GM18907 (cell line): ENCODE data around the gene ARG2.

Experiments used
- ATAC-seq: cut with Tn5 transposase; IDR thresholded peaks from one replicate; pipeline ENCODE4 v1.9.1; 2021; ENCODE audit warnings: mild to moderate bottlenecking, moderate library complexity; ENCODE audit not compliant: unreplicated experiment

ARG2 gene

DNA sequence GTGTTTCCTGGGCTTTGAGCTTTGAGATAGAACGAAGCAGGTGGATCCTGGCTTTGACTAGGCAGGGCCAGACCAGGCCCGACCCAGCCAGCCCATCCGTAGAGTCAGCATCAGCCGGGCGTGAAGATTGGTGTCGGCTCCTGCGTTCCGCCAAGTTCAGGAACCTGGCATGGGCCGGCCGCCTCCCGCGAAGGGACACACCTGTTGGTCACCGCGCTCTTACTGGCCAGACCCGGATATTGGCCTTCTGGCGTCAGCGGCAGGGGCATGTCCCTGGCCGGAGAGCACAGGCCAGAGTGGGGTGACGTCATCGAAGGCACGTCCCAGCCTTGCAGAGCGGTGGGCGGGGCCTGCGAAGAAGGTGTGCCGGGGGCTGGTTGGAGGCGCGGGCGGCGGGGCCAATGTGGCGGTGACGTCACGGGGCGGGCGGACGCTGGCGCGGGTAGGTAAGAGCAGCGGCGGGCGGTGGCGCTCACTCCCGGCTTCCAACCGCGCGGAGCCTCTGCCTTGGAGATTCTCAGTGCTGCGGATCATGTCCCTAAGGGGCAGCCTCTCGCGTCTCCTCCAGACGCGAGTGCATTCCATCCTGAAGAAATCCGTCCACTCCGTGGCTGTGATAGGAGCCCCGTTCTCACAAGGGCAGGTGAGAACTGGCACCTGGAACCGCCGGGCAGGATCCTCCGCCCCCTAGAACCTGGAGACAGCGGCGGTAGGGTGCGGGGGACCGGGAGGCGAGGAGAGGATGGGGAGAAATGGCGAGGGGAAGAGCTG, at the start of gene ARG2:
Gene ARG2, plus strand, starts transcription at position 475 of the 771 bp plus-strand sequence. Its CDS starts 58 bp downstream, at position 533.
- peak; percentile 92 for ATAC-seq

DNA sequence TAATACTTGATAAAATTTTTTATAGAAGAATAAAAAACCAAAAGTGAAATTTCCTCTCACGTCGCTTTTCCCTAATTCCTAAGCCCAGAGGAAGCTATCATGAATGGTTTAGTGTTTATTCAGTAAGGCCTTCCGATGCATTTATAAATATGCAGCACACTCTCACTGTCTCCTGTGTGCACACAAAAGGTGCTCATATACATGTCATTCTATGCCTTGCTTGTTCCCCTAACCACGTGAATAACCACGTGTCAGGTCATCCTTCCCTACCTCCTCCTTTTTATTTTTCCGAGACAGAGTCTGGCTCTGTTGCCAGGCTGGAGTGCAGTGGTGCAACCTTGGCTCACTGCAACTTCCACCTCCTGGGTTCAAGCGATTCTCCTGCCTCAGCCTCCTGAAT, 49.3 kb upstream of the ARG2 start:
- no peak for ATAC-seq

DNA sequence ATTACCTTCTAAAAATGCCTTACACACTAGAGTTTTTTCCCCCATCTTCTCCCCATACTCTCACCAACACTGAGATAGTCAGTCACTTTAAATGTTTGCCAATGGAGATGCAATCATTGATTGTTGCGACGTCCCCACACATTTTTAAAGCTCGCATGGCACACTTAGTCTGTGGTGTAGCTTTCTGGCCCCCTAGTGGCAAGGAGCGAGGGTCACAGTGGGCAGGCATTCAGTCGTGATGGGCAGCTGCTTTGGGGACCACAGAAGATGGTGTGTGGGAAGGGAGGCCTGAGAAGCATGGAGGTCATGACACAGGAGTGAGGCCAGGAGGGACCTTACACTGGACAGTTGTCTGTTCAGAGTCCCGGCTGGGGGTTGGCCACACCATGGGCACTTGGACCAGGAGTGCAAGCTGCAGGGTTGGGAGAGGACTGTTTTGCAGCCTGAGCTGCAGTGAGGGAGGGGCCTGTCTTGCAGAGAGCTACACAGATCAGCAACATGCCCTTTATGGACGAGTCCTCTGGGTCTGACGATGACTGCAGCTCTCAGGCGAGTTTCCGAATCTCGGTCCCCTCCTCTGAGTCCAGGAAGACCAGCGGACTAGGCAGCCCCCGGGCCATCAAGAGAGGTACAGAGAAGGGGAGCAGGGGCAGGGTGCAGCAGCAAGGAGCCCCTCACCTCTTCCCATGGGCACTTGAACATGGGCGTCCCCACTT, 48.3 kb upstream of the ARG2 start:
- ATAC-seq, result peak; percentile 59

DNA sequence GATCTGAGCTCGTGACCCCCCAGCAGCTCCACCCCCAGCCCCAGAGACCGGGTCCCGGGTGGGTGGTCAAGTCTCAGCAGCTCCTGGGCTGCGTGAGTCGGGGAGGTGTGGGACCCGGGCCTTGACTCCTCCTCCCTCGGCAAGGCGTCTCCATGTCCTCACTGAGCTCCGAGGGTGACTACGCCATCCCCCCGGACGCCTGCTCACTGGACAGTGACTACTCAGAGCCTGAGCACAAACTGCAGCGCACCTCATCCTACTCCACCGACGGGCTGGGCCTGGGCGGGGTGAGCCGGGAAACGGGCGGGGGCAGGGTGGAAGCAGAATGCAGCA, 47.8 kb upstream of the ARG2 start:
- no peak for ATAC-seq

DNA sequence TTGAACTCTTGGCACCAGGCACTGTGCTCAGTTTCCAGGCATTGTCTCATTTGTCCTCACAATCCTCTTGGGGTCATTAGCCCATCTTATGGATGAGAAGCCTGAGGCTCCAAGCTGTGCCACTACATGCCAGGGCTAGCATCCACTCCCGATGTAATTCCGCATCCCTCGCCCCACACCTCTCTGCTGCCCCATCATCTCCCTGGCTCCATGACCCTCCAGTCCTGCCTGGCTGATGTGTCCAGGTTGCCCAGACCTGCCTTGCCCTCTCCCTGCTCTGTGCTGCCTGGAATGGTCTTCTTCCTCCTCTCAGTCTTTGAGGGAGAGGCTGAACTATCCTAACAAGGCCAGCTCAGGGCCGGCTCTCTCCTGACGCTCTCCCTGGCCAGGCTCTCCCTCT, 47.1 kb upstream of the ARG2 start:
- ATAC-seq, result no peak

DNA sequence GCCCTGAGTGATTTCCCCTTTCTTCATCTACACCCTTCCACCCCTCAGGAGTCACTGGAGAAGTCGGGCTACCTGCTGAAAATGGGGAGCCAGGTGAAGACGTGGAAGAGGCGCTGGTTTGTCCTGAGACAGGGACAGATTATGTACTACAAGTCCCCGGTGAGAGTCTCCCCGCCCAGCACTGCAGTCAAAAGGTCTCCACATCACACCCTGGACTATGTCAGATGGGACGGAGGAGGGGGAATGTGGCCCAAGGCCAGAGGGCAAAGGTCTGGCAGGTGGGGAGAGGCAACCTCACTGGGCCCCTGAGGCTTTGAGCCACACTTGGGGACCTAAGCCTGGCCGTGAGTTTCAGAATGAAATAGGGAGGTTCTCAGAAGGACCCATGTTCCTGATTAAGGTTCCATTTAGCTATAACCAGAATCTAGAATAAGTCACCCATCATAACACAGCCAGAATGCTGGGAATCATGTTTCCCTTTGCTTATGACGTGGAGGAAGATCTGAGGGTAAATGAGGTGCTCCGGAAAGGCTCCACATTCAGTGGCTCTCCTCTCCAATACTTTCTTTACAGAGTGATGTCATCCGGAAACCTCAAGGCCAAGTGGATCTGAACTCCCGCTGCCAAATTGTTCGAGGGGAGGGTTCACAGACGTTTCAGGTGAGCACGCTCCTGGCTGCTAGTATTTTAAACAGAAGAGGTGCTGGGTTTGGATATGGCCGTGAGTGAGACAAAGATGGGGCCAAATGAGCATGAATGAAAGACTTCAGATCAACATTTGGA, 46.3 kb upstream of the ARG2 start:
- ATAC-seq, result no peak

DNA sequence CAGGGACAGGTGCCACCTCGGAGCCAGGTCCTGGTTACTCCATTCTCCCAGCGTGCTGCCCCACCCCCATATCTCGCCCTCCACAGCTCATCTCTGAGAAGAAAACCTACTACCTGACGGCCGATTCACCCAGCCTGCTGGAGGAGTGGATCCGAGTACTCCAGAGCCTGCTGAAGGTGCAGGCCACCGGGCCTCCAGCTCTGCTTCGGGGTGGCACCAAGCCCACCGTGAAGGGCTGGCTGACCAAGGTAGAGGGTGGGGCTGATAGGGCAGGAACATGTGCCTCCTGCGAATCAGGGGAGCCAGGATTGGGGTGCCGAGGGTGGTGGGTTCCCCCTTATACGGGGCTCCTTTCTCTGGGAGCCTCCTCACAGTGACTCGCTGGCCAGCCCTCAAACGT, 45.6 kb upstream of the ARG2 start:
- no peak for ATAC-seq

DNA sequence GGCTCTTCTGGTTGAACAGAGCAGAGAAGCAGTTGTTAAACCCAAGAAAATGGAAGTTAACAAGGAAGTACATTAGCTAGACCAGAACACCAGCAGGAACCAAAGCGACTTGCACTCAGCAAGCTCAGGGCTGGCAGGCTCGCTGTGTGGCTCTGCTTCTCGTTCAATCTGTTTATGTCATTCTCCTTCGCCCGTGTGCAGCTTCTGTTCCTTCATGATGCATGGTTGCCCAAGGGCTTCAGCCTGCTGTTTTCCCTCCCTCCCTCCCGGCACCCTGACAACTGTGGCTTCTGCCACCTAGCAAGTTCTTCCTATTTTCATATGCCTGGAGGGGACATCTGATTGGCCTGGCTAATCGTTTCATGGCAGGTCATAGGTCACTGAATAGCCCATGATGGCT, 44.9 kb upstream of the ARG2 start:
- no peak for ATAC-seq

DNA sequence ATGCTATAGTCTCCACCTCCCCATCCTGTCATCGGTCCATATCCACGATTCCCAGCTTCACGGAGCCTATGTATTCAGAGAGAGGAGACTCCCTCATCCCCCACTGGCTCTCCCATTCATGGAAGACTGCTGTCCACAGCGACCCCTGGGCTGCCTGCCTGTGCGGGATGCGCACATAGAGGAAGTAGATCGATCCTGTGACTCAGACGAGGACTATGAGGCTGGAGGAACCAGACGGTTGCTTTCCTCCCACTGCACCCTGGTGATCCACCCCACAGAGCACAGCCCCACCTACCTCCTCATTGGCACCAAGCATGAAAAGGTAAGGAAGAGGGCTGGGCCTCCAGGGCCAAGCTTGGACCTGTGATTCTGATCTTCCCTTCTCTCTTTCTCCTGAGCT, 44.0 kb upstream of the ARG2 start:
- ATAC-seq, result no peak

DNA sequence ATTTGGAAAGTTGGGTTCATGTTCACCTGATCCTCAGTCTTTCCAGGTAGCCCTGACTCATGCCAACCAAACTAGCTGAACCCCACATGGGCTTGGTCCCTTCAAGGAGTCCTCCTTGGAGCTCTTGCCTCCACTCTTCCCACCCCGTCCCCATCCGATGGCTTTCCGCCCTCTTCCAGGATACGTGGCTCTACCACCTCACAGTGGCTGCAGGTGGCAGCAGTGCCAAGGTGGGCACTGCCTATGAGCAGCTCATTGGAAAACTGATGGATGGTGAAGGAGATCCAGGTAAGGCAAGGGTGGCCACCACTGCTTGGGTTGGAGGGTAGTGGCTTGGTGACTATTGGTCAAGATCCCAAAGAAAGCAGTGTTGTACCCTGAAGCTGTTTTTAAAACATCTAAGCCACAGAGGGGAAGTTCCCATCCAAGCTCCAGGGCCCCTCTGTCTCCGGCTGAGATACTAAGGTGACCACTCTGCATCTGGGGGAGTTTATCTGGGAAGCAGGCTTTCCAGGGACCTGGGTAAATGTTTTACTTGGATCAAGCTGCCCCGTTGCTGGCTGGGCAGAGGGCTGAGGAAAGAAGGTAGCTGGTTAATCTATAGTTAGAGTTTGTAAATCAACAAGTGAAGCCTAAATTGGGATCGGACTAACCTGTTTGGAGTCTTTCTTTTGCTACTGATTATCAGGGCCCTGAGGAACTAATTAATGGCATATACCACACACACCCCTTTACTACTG, 43.3 kb upstream of the ARG2 start:
- ATAC-seq, result no peak

DNA sequence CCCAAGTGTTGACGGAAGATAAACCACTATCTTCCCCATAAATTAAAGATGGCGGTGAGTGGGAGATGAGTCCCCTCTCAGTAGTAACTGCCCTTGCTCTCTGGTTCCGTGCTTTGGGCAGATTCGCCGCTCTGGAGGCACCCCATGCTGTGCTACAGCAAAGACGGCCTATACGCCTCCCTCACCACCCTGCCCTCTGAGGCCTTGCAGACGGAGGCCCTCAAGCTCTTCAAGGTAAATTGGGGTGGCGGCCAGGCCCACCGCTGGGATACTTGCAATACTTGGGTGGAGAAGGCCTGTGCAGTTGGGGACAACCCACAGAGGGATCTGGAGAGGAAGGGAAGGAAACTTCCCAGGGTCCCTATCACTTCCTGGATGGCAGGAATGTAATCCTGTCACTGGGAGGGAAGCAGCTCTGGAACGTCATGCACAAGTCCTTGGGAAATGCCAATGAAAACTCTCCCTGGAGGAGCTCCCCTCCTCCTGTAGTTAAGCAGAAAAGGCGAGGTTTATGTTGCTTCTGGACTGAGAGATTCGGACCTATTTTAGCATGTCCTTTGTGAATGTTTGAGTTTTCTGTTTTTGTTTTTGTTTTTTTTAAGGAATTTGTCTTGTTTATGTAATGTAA, 42.4 kb upstream of the ARG2 start:
- ATAC-seq, result no peak

DNA sequence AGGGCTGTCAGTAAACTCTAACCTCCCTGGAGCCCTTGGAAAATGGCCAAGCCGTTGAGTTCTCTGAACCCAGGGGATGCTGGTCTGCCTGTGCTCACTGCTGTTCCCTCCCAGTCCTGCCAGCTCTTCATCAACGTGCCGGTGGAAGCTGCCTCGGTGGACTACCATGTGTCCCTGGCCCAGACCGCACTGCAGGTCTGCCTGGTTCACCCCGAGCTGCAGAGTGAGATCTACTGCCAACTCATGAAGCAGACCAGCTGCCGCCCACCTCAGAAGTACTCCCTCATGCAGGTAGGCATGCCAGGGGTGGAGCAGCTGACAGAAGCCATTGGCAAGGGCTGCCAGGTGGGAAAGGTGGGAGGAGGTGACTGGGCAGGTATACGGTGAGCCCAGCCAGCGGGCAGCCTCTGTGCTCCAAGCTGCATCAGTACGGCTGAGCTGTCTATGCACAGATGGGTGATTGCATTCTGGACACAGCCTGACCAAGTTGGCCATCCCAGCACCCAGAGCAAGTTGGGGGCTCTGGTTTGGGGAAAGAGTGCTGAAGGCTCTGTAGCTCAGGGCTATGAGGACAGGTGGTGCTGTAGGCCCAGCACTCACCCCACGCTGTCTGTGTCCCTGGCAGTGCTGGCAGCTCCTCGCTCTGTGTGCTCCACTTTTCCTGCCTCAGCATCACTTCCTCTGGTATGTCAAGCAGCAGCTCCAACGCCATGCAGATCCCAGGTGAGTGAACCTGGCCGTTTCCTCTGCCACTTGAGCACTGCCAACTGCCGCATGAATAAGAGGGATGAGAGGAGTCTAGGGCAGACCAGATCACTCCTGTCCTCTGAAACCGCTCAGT, 41.6 kb upstream of the ARG2 start:
- no peak for ATAC-seq

DNA sequence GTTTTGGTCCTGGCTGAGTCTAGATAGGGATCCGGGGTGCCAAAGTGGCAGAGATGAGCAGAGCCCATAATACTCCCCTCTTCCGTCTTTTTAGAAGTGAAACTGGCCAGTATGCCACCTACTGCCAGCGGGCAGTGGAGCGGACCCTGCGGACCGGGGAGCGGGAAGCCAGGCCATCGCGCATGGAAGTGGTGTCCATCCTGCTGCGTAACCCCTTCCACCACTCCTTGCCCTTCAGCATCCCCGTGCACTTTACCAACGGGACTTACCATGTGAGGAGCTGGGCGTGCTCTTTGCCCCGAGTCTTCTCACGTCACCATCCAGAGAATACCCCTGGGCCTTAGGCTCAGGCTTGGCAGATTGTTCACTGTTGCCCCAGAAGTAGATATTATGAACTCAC, 40.7 kb upstream of the ARG2 start:
- no peak for ATAC-seq

DNA sequence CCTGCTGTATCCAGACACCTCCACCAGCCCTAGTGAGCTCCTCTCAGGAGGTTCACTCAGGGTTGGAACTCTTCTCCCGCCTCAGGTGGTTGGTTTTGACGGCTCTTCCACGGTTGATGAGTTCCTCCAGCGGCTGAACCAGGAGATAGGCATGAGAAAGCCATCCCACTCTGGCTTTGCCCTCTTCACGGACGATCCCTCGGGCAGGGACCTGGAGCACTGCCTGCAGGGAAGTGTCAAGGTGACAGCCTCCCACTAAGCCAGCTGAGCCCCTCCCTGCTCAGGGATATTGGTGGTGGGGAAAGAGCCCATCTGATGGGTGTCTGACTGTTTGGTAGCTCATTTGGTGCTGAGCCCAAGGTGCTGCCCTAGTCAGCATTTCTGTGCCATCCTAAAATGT, 40.1 kb upstream of the ARG2 start:
- ATAC-seq, result no peak

DNA sequence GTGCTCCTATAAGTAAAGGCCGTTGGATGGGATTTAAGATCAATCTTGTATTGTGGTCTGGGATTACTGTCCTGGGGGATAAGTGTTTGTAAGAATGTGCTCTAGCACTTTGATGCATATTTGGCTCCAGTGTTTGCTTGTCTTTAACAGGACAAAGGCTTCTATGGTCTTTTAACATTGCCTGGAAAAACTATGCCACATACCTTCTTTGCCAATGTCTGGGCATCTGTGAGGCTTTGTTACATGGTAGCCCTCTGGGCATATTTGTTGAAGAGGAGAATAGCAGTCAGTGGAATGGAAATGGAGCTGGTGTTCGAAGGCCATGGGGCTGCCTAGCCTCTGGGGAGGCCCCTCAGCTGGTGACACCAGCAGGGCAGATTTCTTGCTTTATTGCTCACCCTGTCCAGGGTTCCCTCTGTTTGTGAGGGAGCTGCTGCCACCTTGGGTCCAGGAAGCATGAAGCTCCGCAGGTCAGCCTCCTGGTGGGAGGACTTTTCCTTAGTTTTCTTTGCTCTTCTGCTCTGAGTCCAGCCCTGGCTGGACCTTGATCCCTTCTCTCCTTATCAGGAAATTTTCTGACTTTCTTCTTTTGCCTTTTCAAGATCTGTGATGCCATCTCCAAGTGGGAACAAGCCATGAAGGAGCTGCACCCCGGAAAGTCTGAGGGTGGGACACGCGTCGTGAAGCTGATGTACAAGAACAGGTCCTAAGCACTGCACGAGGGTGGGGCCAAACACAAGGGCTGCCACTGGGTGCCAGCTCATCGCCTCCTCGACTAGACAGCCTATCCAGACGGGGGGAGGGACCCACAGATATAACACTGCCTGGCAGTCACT, 39.2 kb upstream of the ARG2 start:
- no peak for ATAC-seq

DNA sequence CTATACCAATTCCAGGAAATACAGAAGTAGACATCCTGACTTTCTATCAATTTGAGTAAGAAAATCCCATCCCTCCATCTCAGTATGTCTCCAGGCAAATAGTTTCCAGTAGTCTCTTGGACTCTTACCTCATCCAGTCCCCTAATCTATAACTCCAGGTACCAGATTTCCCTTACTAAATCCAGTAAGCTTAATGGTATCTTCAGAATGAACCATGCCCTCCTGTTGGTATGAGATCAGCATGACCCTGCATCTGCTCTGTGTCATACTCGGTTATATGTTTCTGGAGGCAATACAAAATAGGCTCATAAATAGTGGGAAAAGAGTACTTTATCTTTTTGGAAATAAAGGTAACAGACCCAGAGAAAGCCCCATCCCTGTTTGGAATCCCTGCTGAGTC, 38.1 kb upstream of the ARG2 start:
- no peak for ATAC-seq

DNA sequence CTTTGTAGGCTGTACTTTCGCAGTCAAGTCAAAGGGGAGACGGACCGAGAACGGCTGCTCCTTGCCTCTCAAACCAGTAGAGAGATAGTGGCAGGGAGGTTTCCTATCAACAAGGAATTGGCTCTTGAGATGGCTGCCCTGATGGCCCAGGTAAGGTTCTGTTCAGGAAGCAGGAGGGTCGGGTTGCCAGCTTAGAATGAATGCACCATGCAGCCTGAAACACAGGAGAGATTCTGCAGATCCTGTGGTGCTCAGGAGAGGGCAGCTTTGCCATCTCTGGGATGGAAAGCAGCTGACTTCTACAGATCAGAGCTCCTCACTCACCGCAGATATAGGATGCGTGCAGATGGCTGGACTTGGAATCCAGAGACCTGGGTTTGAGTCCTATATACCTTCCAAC, 37.7 kb upstream of the ARG2 start:
- ATAC-seq, result no peak

DNA sequence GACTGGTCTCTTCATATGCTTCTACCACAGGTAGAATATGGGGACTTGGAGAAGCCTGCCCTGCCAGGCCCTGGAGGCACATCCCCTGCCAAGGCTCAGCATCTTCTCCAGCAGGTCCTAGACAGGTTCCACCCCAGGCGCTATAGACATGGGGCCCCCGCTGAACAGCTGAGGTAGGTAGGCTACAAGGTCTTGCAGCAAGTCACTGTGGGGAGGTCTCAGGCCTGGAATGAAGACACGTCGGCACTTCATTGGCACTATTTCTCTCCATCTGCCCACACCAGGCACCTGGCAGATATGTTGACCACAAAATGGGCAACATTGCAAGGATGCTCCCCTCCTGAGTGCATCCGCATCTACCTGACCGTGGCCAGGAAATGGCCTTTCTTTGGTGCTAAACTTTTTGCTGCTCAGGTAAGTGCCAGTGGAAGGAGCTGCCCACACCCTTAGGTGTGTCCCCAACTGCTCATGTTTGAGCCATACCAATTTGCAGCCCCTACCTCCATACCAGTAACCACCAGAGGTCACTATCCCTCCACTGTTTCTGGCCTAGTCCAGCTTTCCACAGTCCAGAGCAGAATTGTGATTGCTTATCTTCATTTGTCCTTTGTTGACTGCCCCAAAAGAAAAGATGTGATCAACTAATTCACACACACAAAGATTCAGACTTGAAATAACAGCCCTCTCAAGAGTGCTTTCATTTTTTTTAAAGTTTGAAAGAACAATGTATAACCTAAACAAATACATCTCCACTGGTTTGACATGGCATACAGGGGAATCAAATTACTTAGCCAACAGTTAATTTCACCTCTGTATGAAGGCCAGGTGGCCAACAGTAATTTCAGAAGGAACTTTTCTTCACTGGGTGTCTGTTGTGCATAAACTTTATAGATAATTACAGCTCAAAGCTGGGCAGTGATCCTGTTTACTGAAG, 35.7 kb upstream of the ARG2 start:
- no peak for ATAC-seq
